GM18505 (cell line): ENCODE measurements around the gene PEA15.

Experiments used
- ATAC-seq: cut with Tn5 transposase; IDR thresholded peaks from one replicate; pipeline ENCODE4 v1.9.1; 2021; ENCODE audit not compliant: unreplicated experiment
- POLR2A ChIP-seq: IDR thresholded peaks from 4 replicates; pipeline ENCODE4 v1.6.1; 2011; ENCODE audit warnings: borderline replicate concordance; ENCODE audit not compliant: insufficient read depth, insufficient read length; ENCODE audit errors: extremely low read depth

PEA15 gene

GRCh38 chr1:160207771-160208556 is 2.8 kb downstream of the PEA15 start:
- no peak for TF ChIP-seq POLR2A
- ATAC-seq: no peak

- no peak for TF ChIP-seq POLR2A
- no peak for ATAC-seq
Observed at GRCh38 chr1:160208557-160209320, 3.6 kb downstream of the PEA15 start.

GRCh38 chr1:160209321-160210046 is 4.3 kb downstream of the PEA15 start:
- no peak for TF ChIP-seq POLR2A
- no peak for ATAC-seq

- no peak for TF ChIP-seq POLR2A
- ATAC-seq: no peak
Observed at GRCh38 chr1:160210561-160210960, 5.4 kb downstream of the PEA15 start.

GRCh38 chr1:160211046-160211790 is 6.0 kb downstream of the PEA15 start:
- no peak for TF ChIP-seq POLR2A

GRCh38 chr1:160214481-160215140 is 9.4 kb downstream of the PEA15 start:
- no peak for ATAC-seq
- no peak for TF ChIP-seq POLR2A

More at GRCh38 chr1:160211046-160211790, 6.0 kb downstream of the PEA15 start:
- ATAC-seq: no peak

GRCh38 chr1:160216301-160216700 is 11.1 kb downstream of the PEA15 start:
- no peak for ATAC-seq
- no peak for TF ChIP-seq POLR2A

- no peak for ATAC-seq
- TF ChIP-seq POLR2A: no peak
Observed at GRCh38 chr1:160217481-160218051, 12.4 kb downstream of the PEA15 start.

- no peak for TF ChIP-seq POLR2A
- no peak for ATAC-seq
Observed at GRCh38 chr1:160219062-160219929, 14.1 kb downstream of the PEA15 start.

GRCh38 chr1:160220301-160220700 is 15.1 kb downstream of the PEA15 start:
- ATAC-seq: no peak
- no peak for TF ChIP-seq POLR2A

GRCh38 chr1:160221089-160221488 is 15.9 kb downstream of the PEA15 start:
- no peak for TF ChIP-seq POLR2A
- no peak for ATAC-seq

- TF ChIP-seq POLR2A: no peak
- no peak for ATAC-seq
Observed at GRCh38 chr1:160222546-160222945, 17.4 kb downstream of the PEA15 start.

GRCh38 chr1:160224606-160225005 is 19.4 kb downstream of the PEA15 start:
- ATAC-seq: no peak
- no peak for TF ChIP-seq POLR2A
